COLO829 (cell line): ENCODE results near the gene NCKAP5.

Experiments used
- DNase-seq: peaks from one replicate; pipeline ENCODE4 v3.0.0; 2012; ENCODE audit warnings: low spot score

Gene NCKAP5

DNA sequence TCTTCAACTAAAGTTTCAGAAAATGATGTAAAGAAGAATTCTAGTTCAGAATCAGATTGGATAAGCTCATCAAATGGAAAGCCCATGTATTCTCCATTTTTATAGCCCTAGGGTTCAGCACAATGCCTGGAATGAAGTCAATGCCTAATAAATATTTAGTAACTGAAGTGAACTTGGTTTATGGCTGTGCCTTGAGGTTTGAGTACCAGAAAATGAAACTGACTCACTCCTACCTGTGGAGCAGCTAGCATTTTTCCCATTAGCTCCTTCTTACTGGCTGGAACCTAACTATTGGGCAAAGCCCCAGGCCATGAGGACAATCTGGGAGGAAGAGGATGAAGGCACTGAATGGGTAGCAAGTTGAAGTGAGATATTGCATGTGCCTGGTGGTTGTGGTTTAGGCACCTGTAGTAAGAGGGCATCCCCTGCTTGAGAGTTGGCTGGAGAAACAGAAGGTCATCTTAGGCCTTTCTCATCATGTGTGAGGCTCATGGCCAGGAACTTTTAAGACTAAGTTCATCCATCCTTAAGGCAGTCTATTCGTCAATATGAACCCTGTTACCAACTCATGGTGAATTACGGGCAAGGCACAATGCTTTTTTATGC, 813.3 kb downstream of the NCKAP5 start:
- no peak for DNase-seq

GRCh38 chr2:132754392-132754791, 813.9 kb downstream of the NCKAP5 start:
- no peak for DNase-seq

GRCh38 chr2:132752421-132753206, 815.6 kb downstream of the NCKAP5 start:
- no peak for DNase-seq

GRCh38 chr2:132751836-132752235, 816.4 kb downstream of the NCKAP5 start:
- DNase-seq = no peak

GRCh38 chr2:132750606-132751005, 817.7 kb downstream of the NCKAP5 start:
- DNase-seq = no peak

DNA sequence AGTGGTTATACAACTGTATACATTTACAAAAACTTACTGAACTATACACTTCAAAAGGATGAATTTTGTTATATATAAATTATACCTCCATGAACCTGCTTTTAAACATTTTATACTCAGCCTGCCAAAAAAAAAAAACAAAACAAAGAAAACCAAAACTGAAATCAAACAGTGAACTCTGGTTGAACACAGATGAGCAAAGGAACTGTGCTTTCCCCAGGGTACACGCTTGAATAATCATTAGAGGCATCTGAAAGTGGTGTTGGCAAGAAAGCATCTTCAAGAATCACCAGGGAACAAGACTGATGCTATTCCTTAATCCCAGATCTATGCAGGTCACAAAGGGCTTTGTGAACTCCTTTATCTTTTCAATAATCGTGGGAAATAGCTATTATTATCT, 821.2 kb downstream of the NCKAP5 start:
- DNase-seq = no peak

- DNase-seq = no peak
Observed at GRCh38 chr2:132741754-132742153, 826.5 kb downstream of the NCKAP5 start.

GRCh38 chr2:132740081-132740720, 828.1 kb downstream of the NCKAP5 start:
- peak; percentile 53 for DNase-seq

DNA sequence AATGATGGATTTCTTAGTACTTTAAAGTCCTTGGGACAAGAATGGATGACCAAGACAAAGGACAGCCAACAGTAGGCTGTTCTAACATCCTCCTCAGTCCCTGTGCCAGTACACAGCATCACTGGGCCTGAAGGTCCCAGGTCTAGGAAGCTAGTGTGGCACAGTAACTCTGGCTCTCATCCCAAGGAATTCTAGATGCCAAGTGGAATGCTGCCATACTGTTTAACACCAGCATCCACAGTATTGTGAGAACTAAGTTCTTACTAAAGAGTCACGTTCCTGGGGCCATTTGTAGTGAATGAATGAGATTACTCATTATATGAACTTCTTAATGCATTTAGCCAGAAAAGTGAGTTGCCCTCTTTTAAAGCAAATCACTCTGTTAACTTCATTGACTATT, 830.0 kb downstream of the NCKAP5 start:
- DNase-seq = no peak

- DNase-seq = no peak
Observed at GRCh38 chr2:132736059-132736458, 832.2 kb downstream of the NCKAP5 start.

GRCh38 chr2:132734961-132735360, 833.3 kb downstream of the NCKAP5 start:
- no peak for DNase-seq

GRCh38 chr2:132733094-132733493, 835.2 kb downstream of the NCKAP5 start:
- no peak for DNase-seq

GRCh38 chr2:132732694-132733093, 835.6 kb downstream of the NCKAP5 start:
- DNase-seq = no peak

GRCh38 chr2:132731441-132731840, 836.8 kb downstream of the NCKAP5 start:
- DNase-seq = no peak

- DNase-seq = no peak
Observed at GRCh38 chr2:132730611-132731010, 837.7 kb downstream of the NCKAP5 start.

DNA sequence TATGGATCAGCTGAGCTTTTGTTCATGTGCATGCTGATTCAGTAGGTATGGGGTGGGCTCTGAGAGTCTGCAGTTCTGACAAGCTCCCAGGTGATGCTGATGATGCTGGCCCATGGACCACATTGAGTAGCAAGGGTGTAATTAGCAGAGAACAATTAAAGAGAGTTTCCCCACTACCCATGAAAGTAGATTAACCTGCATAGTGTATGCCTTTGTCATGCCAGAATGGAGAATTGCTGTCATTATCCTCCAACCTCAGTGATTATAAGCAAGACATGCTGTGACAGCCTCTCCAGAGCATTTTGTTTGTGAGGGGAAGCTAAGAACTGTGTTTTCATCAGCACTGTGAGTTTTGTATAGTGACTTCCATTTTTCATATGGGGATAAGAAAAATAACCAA, 838.7 kb downstream of the NCKAP5 start:
- no peak for DNase-seq

GRCh38 chr2:132726155-132726554, 842.1 kb downstream of the NCKAP5 start:
- no peak for DNase-seq

DNA sequence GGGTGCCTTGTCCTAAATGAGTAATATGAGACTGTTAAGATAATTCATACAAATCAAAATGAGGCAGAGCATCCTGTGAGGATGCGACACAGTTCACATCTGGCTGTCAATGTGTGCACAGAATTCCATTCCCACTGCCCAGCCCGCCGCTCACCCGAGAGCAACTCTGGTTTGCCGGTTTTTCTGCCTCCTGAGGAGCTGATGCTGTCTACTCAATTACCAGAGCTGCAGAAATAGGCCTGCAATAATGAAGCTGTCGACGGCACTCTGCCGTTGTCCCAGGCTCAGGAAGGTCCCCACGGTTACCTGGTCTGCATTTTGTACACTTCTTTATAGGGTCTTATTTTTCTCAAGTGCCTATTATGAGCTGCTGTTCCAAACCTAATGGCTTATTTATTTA, 842.5 kb downstream of the NCKAP5 start:
- no peak for DNase-seq

GRCh38 chr2:132725148-132725547, 843.1 kb downstream of the NCKAP5 start:
- DNase-seq = no peak

DNA sequence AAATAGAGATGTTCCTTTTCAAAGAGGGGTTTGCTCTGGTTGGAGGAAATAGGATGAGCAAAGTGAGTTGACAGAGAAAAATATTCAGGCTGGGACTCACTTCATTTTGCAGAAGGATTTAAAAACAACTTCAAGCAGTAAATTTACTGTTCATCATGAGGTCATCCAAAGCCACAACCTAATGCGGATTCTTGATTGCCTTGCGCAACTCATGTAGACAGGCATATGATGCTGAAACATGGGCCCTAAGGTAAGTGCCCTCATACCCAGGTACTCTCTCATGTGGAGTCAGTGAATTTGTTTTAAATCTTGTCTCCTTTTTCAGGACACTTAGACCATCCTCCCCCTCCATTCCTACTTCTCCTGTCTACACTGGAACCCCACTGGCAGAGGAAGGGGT, 846.3 kb downstream of the NCKAP5 start:
- DNase-seq = no peak

DNA sequence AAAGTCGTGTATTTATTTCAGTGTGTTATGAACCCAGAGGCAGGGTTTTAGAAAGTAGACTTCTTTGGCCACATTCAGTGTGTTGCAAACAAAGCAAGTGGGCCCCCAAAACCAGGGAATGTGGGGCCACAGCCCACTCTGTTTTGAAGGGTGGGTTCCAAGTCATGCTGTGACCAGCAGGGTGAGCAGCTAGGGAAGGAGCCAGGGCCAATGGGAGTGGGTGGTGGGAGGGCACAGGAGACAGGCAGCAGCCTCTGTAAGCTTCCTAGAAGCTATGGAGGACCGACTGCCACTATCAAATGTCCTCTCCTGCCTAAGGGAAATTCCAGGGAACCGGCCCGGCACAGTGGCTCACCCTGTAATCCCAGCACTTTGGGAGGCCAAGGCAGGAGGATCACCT, 847.9 kb downstream of the NCKAP5 start:
- no peak for DNase-seq

GRCh38 chr2:132719480-132719879, 848.8 kb downstream of the NCKAP5 start:
- no peak for DNase-seq

- DNase-seq = no peak
Observed at GRCh38 chr2:132716954-132717353, 851.3 kb downstream of the NCKAP5 start.
